Activated CD4-positive, alpha-beta memory T cell treated with anti-CD3 and anti-CD28 coated beads, Interleukin-2, amount 10 ng/mL, durations not matched to agents 7 days and 5 days (primary cell): Measurements from ENCODE around the gene DCAKD. TPM values are rescaled to one million over a fixed set of nuclear protein-coding genes. Genes with fewer than 3 reads are reported as not detected.

Source experiments
- CTCF ChIA-PET: fragments of 350-600 bp; sonication (Branson Sonifier 250); formaldehyde crosslinking; loops from one replicate; lab custom pipeline; 2021; ENCODE audit warnings: antibody characterized with exemption, inconsistent platforms; lab: Charles Lee
- POLR2A ChIA-PET: fragments of 350-600 bp; sonication (Branson Sonifier 250); formaldehyde crosslinking; loops from one replicate; lab custom pipeline; 2021; ENCODE audit warnings: antibody characterized with exemption; lab: Charles Lee
- DNase-seq: peaks from one replicate; pipeline ENCODE4 v3.0.0-alpha.2; 2020
- H3K27ac Mint-ChIP-seq: one replicate; pipeline ENCODE4 v1.8.0; 2021; ENCODE audit warnings: mild to moderate bottlenecking, mixed read lengths
- H3K27me3 Mint-ChIP-seq: one replicate; pipeline ENCODE4 v1.8.0; 2021; ENCODE audit warnings: mixed read lengths
- H3K36me3 Mint-ChIP-seq: one replicate; pipeline ENCODE4 v1.8.0; 2021; ENCODE audit warnings: low read depth, mixed read lengths
- H3K4me1 Mint-ChIP-seq: one replicate; pipeline ENCODE4 v1.8.0; 2021; ENCODE audit warnings: mixed read lengths
- H3K4me3 Mint-ChIP-seq: one replicate; pipeline ENCODE4 v1.8.0; 2021; ENCODE audit warnings: mild to moderate bottlenecking, mixed read lengths
- H3K9me3 Mint-ChIP-seq: one replicate; pipeline ENCODE4 v1.8.0; 2021; ENCODE audit warnings: mixed read lengths
- total RNA-seq, 2 experiments: library from RNA; stranded (reverse); gene quantifications; one replicate each; pipeline ENCODE4 v1.2.3, GENCODE V29; 2021

Gene DCAKD
- total RNA-seq, 2 experiments from 2014 or later = 25.9 to 26.2 TPM

DNA sequence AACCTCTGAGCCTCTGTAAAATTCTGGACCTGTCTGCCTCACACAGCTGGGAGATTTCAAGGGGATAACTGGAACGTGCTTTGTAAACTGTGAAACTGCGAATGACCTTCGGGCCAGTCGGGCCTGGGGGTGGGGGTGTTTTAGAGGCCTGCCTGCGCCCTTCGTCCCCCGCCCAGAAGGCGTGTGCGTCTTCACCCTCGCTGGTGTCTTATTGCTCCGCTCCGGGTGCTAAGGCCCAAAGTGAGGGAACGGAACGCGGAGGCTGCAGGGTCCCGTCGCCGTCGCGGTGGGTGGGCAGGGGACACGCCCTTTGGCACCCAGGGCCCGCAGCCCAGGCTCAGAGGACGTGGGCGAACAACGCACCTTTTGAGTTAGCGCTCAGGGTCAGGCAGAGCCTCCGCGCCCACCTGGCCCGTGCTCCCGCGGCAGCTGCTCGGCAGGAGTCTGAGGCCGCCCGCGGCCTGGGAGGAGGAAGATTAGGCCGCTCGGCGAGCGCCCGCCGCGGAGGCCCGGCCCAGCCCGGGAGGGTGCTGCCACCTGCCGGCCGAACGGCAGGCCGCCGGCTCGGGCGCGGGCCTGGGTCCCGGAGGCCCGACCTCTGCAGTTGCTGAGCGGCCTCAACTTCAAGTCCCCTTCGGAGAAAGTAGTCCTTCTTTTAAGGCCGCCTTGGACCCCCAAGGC, 29.7 kb downstream of the DCAKD start:
- H3K4me3 Mint-ChIP-seq = peak overlapping the region; percentile 0
- peaks cover 17% of the 10 kb centered on the region for H3K4me1 Mint-ChIP-seq
- H3K36me3 Mint-ChIP-seq = peaks cover 5% of the 10 kb centered on the region
- H3K9me3 Mint-ChIP-seq = no peaks in the 10 kb centered on the region
- POLR2A ChIA-PET = interaction anchor here (0.9 to 3.2 kb wide), 5 partner anchors 13 to 246 kb away, joined by 3 to 16 read pairs (median 3); partner anchors contain the start of genes EFTUD2 and KIF18B
- H3K27me3 Mint-ChIP-seq = peaks cover 34% of the 10 kb centered on the region
- CTCF ChIA-PET = interaction anchor here (0.6 to 5.0 kb wide), 20 partner anchors 10 to 166 kb away, joined by 3 to 53 read pairs (median 4); partner anchors contain the start of genes ACBD4 and C1QL1
- peak; percentile 68 for DNase-seq
- H3K27ac Mint-ChIP-seq = no peak overlapping the region

DNA sequence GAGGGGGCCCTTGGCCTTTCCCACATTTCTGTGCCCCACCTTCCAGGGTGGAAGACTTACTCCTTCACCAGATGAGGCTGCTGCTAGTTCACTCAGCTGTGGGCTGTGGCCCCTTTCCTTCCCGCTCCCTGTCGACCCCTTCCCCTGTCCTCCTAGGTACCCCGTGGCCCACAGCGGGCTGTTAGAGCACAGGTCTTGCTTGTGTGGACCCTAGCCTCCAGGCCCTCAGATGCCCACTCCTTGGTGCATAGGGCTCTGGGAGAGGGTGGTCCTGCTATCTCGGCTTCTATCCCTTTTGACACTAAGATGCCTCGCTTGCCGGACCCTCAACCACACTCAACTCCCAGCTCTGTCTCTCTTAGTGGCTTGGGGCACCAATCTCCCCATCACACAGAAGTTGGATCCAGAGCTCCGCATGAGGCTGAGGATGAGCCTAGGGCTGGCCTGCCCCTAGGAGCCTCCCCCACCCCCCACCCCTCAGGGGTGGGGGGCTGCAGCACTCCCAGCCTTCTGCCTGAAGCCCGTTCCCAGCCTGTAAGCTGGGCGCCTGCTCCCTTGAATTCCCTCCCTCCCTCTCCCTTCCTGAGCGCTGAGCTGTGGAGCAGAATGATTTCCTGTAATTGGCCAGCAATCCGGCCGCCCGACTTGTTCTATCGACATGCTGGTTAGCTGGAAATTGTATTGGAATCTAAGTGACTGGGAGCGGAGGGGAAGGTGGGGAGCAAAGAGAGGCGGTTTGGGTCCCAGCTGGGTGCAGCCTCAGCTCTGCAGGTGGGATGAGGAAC, 30.9 kb downstream of the DCAKD start:
- CTCF ChIA-PET = interaction anchor here (0.6 to 5.0 kb wide), 15 partner anchors 11 to 245 kb away, joined by 3 to 53 read pairs (median 4); partner anchors contain the start of genes ACBD4 and C1QL1
- Mint-ChIP-seq H3K27ac (no peak overlapping the region), H3K36me3 (peaks cover 5% of the 10 kb centered on the region), H3K4me1 (peaks cover 17% of the 10 kb centered on the region), H3K27me3 (peaks cover 36% of the 10 kb centered on the region), H3K4me3 (peak overlapping the region; percentile 7), H3K9me3 (no peaks in the 10 kb centered on the region)
- POLR2A ChIA-PET = interaction anchor here (0.9 to 3.2 kb wide), 8 partner anchors 30 to 245 kb away, joined by 3 to 16 read pairs (median 4); partner anchors contain the start of genes EFTUD2 and NMT1
- DNase-seq = no peak

DNA sequence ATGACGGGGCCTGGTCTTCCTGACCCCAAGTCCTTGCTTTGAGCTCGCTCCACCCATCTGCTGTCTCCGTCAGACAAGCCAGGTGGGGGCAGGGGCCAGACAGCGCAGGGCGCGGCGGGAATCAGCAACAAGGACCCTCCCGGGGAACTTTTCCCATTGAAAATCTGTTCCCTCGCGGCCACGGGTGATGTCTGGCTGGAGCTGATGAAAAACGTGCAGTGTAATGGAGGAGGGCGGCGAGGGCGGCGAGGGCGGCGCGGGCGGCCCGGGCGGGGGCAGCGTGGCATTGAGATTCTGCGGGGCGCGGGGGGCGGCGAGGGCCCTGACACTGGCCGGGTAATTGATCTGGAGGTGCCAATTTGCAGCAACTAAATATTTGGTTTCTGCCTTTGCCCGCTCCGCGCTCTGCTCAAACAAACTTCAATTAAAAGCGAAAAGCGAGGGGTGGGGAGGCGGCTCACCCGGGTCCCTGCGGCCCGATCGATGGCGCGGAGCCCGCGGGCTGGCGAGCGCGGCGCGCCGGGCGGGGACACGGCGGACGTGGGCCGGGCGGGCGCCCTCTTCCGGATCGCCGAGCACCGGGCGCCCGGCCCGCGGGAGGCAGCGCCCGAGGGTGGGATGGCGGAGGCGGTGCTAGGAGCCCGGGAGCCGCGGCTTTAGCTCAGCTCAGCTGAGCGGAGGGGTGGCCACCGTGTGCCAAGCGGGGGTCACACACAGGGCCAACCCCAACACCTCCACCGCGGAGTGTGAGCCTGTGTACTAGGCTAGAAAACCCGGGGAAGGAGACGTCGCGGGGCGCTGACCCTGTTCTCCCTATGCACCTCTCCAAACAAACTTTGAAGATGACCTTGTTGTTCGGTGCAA, 32.4 kb downstream of the DCAKD start:
- no peak overlapping the region for H3K27ac Mint-ChIP-seq
- peak; percentile 43 for DNase-seq

DNA sequence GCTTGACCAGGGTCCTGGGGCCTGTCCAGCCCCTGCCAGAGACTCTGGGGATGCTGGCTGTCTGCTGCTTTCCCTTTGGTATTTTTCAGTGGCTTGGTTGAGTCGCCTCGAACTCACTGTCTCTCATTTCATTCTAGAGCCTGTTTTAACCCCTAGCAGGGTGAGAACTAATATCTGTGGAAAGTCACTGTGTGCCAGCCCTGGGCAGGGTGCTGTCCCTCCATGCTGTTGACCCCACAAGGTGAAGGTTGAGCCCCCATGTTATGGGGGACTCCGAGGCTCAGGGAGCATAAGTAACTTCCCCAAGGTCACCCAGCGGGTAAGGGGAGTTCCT, 33.0 kb downstream of the DCAKD start:
- H3K27me3 Mint-ChIP-seq = peaks cover 36% of the 10 kb centered on the region
- H3K9me3 Mint-ChIP-seq = no peaks in the 10 kb centered on the region
- ChIA-PET POLR2A (no interaction called here), CTCF (interaction anchor here (3.6 to 5.0 kb wide), 2 partner anchors 32 to 97 kb away, joined by 12 to 53 read pairs; no protein-coding TSS in a partner anchor)
- peaks cover 17% of the 10 kb centered on the region for H3K4me1 Mint-ChIP-seq
- no peak for DNase-seq
- H3K27ac Mint-ChIP-seq = no peak overlapping the region
- peaks cover 5% of the 10 kb centered on the region for H3K36me3 Mint-ChIP-seq
- peak overlapping the region; percentile 71 for H3K4me3 Mint-ChIP-seq

More for the DNA sequence above, 32.4 kb downstream of the DCAKD start:
- H3K27me3 Mint-ChIP-seq = peaks cover 36% of the 10 kb centered on the region
- peaks cover 5% of the 10 kb centered on the region for H3K36me3 Mint-ChIP-seq
- ChIA-PET POLR2A (interaction anchor here (1.1 to 3.2 kb wide), 4 partner anchors 32 to 120 kb away, joined by 4 to 16 read pairs (median 6); partner anchors contain the start of genes EFTUD2 and NMT1), CTCF (interaction anchor here (1.1 to 5.0 kb wide), 6 partner anchors 31 to 240 kb away, joined by 3 to 53 read pairs (median 4); no protein-coding TSS in a partner anchor)
- H3K4me3 Mint-ChIP-seq = peak overlapping the region; percentile 71
- peaks cover 17% of the 10 kb centered on the region for H3K4me1 Mint-ChIP-seq
- no peaks in the 10 kb centered on the region for H3K9me3 Mint-ChIP-seq

DNA sequence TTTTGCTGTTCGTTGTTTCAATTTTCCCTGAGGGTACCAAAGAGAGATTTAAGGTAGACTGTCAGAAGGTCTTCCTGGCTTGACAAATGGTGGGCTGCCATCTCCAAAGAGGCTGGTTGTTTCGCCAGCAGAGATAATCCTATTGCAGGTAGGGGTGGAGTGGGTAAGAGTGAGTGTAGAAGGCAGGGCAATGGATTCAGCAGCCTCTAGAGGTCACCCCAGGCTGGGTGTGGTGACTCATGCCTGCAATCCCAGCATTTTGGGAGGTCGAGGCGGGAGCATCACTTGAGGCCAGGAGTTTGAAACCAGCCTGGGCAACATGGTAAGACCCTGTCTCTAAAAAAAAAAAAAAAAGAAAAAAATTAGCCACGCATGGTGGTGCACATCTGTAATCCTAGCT, 34.6 kb downstream of the DCAKD start:
- peaks cover 5% of the 10 kb centered on the region for H3K36me3 Mint-ChIP-seq
- no peak overlapping the region for H3K27ac Mint-ChIP-seq
- H3K4me3 Mint-ChIP-seq = no peak overlapping the region
- ChIA-PET POLR2A (no interaction called here), CTCF (interaction anchor here (3.6 kb wide), 1 partner anchor 33 kb away, joined by 12 read pairs; no protein-coding TSS in a partner anchor)
- H3K27me3 Mint-ChIP-seq = peaks cover 36% of the 10 kb centered on the region
- no peaks in the 10 kb centered on the region for H3K9me3 Mint-ChIP-seq
- peaks cover 15% of the 10 kb centered on the region for H3K4me1 Mint-ChIP-seq
- no peak for DNase-seq

DNA sequence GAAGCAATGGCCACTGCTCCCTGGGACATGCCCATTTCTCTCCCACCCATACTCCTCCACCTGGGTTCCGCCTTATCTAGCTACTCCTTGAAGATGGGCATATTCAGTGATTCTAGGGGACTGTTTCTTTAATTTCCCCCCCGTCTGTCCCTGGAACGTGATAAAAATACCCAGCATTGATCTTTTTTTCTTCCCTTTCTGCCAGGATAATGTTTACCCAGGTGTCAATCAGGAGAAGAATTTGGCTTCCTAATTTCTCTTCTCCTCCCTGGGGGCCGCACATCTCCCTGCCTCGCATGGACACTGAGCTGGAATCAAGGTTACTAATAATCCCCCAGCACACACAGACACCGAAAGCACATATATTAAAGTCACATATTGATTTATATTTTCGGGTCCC, 35.2 kb downstream of the DCAKD start:
- Mint-ChIP-seq H3K36me3 (peaks cover 5% of the 10 kb centered on the region), H3K4me3 (no peak overlapping the region), H3K4me1 (peaks cover 13% of the 10 kb centered on the region), H3K27ac (no peak overlapping the region), H3K9me3 (no peaks in the 10 kb centered on the region), H3K27me3 (peaks cover 32% of the 10 kb centered on the region)
- ChIA-PET POLR2A (no interaction called here), CTCF (interaction anchor here (0.9 kb wide), 1 partner anchor 9 kb away, joined by 4 read pairs; no protein-coding TSS in a partner anchor)
- no peak for DNase-seq

DNA sequence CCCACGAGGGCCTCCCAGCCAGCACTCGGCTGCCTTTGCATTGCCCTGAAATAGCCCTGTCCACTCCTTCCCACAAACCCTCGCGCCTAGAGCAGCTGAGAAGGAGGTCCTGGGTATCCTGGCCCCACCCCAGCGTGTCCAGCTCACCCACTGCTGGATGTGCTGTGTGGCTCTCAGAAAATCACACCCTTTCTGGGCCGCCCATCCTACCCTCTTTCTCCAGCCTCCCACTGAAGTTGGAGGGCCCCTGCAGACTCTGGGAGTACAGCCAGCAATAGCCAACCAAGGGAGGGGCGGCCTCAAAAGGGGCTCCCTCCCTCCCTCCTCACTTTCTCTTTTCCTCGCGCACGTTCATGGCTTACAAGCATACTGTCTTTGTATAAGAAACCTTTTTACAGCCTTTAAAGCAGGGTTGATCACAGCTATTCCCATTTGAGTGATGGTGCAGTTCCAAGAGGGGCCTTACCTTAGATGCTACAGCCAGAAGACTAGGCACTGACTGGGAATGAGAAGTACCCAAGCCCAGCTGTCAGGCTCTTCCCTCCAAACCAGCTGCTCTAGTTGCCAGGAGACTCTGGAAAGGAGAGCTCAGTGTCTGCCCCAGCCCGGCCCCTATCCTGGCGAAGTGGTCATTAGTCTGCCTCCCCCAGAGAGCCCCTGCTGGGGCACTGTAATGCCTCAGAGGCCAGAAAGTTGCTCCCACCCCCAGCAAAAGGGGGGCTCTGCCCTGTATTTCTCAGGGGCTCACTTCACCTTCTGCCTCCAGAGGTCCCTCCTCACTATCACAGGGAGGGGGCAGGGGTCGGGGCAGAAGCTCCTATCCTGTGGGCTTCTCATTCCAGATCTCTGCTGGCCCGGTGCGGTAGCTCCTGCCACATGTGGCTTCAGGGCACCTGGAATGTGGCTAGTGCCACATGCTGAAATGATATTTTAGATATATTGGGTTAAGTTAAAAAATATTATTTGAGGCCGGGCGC, 38.1 kb downstream of the DCAKD start:
- Mint-ChIP-seq H3K27me3 (peaks cover 11% of the 10 kb centered on the region), H3K4me3 (no peak overlapping the region), H3K27ac (no peak overlapping the region), H3K4me1 (peaks cover under 1% of the 10 kb centered on the region), H3K9me3 (no peaks in the 10 kb centered on the region), H3K36me3 (no peaks in the 10 kb centered on the region)
- DNase-seq = no peak
- ChIA-PET POLR2A (interaction anchor here (0.8 kb wide), 1 partner anchor 11 kb away, joined by 3 read pairs; no protein-coding TSS in a partner anchor), CTCF (interaction anchor here (1.3 to 2.2 kb wide), 2 partner anchors 10 to 12 kb away, joined by 3 to 6 read pairs; no protein-coding TSS in a partner anchor)

DNA sequence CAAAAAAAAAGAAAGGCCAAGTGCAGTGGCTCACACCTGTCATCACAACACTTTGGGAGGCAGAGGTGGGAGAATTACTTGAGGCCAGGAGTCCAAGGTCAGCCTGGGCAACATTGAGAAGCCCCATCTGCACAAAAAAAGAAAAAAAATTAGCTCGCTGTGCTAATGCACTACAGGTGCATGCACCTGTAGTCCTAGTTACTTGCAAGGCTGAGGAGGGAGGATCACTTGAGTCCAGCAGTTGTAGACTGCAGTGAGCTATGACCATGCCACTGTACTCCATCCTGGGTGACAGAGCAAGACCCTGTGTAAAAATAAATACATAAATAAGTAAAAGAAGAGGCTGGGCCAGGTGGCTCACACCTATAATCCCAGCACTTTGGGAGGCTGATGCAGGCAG, 39.7 kb downstream of the DCAKD start:
- POLR2A ChIA-PET = no interaction called here
- H3K36me3 Mint-ChIP-seq = no peaks in the 10 kb centered on the region
- peaks cover 13% of the 10 kb centered on the region for H3K27me3 Mint-ChIP-seq
- peaks cover 7% of the 10 kb centered on the region for H3K4me1 Mint-ChIP-seq
- no peak overlapping the region for H3K27ac Mint-ChIP-seq
- no peak for DNase-seq
- CTCF ChIA-PET = interaction anchor here (0.9 kb wide), 1 partner anchor 14 kb away, joined by 3 read pairs; no protein-coding TSS in a partner anchor
- no peaks in the 10 kb centered on the region for H3K9me3 Mint-ChIP-seq
- H3K4me3 Mint-ChIP-seq = no peak overlapping the region

DNA sequence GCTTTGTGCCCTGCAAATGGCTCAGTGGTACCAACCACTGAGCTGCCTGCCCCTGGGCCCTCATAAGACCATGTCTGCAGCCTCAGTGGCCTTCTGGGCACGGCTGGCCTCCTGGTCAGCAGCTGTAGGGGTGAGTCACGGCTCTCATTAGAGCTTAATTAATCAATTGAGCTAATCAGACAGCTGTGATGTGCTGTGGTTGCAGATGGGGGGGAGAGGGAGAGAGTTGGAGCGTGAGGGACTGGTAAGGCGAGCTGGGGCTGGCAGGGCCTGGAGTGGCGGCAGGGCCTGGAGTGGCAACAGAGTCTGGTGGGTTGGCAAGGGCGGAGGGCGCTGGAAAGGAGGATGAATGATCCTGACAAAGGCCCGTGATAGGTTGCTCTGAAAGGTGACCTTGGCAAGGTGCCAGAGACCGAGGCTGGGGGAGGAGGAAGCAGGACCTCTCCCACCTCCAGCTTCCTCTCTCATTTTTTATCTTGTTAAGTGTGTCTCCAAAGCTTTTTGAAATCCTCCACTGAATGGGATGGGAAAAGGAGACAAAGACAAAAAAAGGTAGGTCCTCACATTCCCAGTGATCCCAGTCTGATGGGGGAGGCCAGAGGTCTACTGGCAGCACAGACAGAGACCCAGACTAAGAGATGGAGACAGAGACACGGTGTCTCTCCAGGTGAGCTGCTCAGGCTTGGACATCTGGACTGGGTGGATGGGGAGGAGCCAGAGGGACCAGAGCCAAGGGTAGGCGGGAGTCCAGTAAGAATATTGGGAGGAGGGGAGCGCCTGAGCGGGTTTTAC, 41.6 kb downstream of the DCAKD start:
- H3K4me1 Mint-ChIP-seq = peaks cover 7% of the 10 kb centered on the region
- H3K36me3 Mint-ChIP-seq = no peaks in the 10 kb centered on the region
- POLR2A ChIA-PET = no interaction called here
- H3K27me3 Mint-ChIP-seq = peaks cover 10% of the 10 kb centered on the region
- no peak for DNase-seq
- no peak overlapping the region for H3K27ac Mint-ChIP-seq
- no peak overlapping the region for H3K4me3 Mint-ChIP-seq
- CTCF ChIA-PET = interaction anchor here (0.7 kb wide), 1 partner anchor 12 kb away, joined by 3 read pairs; no protein-coding TSS in a partner anchor
- H3K9me3 Mint-ChIP-seq = no peaks in the 10 kb centered on the region

DNA sequence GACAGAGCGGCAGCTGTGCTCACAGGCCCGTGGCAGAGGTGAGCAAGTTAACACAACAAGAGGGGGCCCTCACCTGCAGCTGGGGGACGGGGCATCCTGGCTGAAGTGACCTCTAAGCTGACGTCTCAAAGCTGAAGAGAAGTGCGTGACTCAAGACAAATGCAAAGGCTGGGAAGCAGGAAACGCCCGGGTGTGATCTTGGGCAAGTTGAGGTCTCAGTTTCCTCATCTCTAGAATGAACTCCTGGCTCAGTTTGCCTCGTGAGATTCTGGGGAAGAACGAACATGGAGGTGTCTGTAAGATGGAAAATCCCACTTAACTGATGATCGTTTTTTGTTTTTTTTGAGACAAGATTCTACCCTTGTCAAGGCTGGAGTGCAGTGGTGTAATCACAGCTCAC, 43.2 kb downstream of the DCAKD start:
- no peak overlapping the region for H3K4me3 Mint-ChIP-seq
- H3K27ac Mint-ChIP-seq = no peak overlapping the region
- CTCF ChIA-PET = no interaction called here
- DNase-seq = no peak
- H3K4me1 Mint-ChIP-seq = peaks cover 7% of the 10 kb centered on the region
- H3K27me3 Mint-ChIP-seq = peaks cover 15% of the 10 kb centered on the region
- no peaks in the 10 kb centered on the region for H3K9me3 Mint-ChIP-seq
- H3K36me3 Mint-ChIP-seq = no peaks in the 10 kb centered on the region
- POLR2A ChIA-PET = interaction anchor here (0.6 kb wide), 1 partner anchor 61 kb away, joined by 4 read pairs; the partner anchor contains the start of gene KIF18B
